Left renal cortex interstitium (tissue), 4 donors: ENCODE data around the gene LGALS16. TPM values are rescaled to one million over a fixed set of nuclear protein-coding genes. Genes with fewer than 3 reads are reported as not detected.
A peak's percentile ranks its signal among the peaks of the same experiment; 100 is the strongest.
"Not testable (repeated sequence)": the region's sequence is repeated elsewhere in the genome, so short reads cannot be mapped to it uniquely, and the experiment has no call there.

Experiments used
- DNase-seq, 4 donors: peaks; one replicate each; pipeline ENCODE4 v3.0.0-alpha.2; 2013; ENCODE audit warnings: low read depth in 4 of 4, low spot score in 2 of 4, missing footprints in 1 of 4
- polyA plus RNA-seq, 4 donors: library from polyadenylated mRNA; unstranded; fragments of 120-200 nt; gene quantifications; one replicate each; pipeline ENCODE4 v1.2.1, GENCODE V29; 2013; ENCODE audit not compliant: insufficient read length in 4 of 4

LGALS16 gene
- polyA plus RNA-seq, 4 donors: not detected

DNA sequence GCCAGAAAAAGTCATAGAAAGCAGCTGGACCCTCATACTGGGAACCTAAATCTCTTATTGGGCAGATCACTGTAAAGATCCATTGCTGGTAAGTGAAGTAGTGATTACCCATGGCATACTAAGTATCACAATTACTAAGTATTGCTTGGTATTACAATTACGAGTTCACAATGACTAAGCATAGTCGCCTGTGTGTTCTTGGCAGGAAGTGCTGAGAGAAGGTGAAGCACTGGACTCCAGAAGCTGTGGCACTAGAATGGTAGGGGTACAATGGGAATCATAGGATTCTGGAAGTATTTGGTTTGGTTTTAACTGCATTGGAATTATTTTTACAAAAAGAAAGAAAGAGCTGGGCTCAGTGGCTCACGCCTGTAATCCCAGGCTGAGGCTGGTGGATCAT is 20.3 kb downstream of the LGALS16 start:
- no peak for DNase-seq

DNA sequence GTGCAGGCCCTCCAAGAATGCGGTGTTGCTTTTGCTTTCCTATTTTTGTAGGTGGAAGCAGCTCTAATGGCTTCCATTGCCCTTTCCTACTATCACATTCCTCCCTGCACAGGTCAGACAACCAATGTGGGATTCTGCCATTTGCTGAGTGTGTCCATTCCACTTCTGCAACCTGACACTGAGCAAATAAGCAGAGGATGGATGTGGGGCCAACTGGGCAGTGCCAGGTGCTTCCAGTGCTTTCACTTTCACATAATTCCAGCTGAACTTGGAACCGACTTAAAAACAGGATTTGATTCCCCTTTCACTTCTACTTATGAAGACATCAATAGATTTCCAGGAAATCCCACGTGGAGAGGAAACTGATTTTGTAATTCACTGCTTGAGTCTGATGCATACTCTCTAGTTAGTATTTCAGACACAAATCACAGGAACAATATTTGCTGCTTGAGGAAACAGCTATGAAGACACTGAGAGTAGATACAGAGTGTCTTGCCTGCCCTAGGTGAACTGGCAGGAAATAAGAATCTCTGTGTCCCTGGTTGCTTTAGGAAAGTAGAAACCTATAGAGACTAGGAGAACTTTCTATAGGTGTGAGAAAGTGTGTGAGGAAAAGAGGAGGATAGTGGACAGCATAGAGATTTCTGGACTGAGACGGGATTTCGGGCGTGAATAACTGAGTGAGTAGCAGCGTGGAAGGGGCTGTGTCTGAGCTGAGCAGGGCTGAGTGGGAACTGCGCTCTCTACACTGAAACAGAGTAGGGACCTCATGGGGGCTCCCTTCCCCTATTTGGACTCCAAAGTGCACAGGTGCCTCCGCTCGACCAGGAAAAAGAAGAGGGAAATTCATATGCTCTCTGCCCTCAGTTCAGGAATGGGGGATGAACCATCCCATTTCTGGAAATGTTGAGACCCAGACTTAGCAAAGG is 22.5 kb downstream of the LGALS16 start:
- DNase-seq: peak in 2 of 4 donors; percentile 41 to 49

GRCh38 chr19:39679056-39679790 is 23.5 kb downstream of the LGALS16 start:
- no peak for DNase-seq

DNA sequence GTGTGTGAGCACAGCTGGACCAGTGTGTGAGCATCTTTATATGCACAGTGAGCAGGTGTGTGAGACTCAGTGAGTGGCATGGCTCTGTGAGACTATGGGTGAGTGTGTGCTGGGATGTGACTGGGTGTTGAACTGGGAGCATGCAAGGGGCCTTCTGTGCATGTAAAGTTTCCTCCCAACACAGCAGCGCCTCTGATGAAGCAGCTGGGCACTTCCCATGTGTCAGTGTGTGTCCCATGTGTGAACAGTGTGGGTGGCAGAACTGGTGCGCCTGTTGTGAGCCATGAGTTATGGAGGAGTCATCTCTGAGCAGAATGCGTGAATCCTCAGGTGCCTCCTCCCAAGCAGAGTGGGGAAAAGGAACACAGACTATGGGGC is 24.1 kb downstream of the LGALS16 start:
- DNase-seq: no peak

DNA sequence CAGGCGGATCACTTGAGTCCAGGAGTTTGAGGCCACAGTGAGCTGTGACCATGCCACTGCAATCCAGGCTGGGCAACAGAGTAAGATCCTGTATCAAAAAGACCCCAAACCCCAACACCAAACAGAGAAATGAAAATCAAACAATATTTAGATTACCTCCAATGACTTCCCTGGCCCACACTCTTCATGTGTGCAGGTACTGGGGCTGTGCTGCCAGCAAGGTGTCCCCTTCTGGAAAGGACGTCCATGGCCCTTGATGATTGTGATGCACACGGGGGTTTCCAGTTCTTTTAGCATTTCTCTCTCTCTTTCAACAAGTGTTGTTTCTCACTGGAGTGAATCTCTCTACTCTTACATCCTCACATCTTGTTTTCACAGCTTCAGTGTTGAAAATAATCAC is 24.9 kb downstream of the LGALS16 start:
- DNase-seq: no peak

- no peak for DNase-seq
These were observed 25.7 kb downstream of the LGALS16 start for GRCh38 chr19:39681416-39681815.

- no peak for DNase-seq
These were observed 28.6 kb downstream of the LGALS16 start for GRCh38 chr19:39684267-39684666.

- DNase-seq: no peak
These were observed 31.0 kb downstream of the LGALS16 start for GRCh38 chr19:39686739-39687138.

- DNase-seq: not testable (repeated sequence)
These were observed 32.9 kb downstream of the LGALS16 start for GRCh38 chr19:39688637-39689036.

GRCh38 chr19:39692166-39692565 is 36.5 kb downstream of the LGALS16 start:
- DNase-seq: no peak

DNA sequence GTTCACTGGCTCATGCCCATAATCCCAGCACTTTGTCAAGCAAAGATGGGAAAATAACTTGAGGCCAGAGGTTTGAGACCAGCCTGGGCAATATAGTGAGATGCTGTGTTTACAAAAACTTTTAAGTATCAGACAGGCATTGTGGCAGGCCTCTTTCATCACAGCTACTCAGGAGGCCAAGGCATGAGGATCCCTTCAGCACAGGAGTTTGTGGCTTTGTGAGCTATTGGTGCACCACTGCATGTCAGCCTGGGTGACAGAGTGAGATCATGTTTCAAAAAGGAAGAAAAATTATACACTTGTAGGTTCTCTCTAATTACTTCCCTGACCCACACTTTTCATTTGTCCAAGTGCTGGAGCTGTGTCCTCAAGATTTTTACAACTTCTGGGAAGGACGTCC is 37.1 kb downstream of the LGALS16 start:
- DNase-seq: no peak

GRCh38 chr19:39695759-39696158 is 40.0 kb downstream of the LGALS16 start:
- no peak for DNase-seq

- DNase-seq: no peak
These were observed 40.7 kb downstream of the LGALS16 start for GRCh38 chr19:39696387-39696786.

- no peak for DNase-seq
These were observed 42.8 kb downstream of the LGALS16 start for GRCh38 chr19:39698535-39698934.

- no peak for DNase-seq
These were observed 45.6 kb downstream of the LGALS16 start for GRCh38 chr19:39701291-39701690.

- DNase-seq: peak in 2 of 4 donors; percentile 11 to 15
These were observed 48.7 kb downstream of the LGALS16 start, which contains the start of gene LGALS14 for GRCh38 chr19:39704181-39705044. TSS of gene LGALS14 (plus strand) at chr19:39704481. CDS start at chr19:39704529, 48 bp downstream.

GRCh38 chr19:39705578-39706188 is 50.0 kb downstream of the LGALS16 start:
- no peak for DNase-seq

DNA sequence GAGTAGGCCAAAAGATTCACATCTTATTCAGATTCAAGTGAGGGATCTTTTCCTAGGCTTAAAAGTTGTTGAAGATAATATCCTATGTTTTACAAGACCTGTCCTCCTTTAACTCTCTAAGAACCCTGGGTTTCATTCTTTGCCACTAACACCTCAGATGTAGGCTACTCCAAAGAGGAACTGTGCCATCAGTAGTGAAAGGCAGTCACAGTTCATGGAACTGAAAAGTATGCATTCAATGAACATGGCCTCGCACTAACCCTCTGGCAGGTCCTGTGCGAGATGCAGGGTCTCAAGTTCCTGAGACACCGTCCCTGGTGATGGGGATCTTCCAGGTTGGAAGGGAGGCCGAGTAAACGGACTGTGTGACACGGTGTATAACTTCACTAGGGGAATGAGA is 52.9 kb downstream of the LGALS16 start:
- no peak for DNase-seq

GRCh38 chr19:39709026-39709872 is 53.5 kb downstream of the LGALS16 start:
- DNase-seq: no peak
